Keratinocyte (primary cell): ENCODE measurements around the gene CEP63. TPM values are rescaled to one million over a fixed set of nuclear protein-coding genes. Genes with fewer than 3 reads are reported as not detected.
A peak's percentile ranks its signal among the peaks of the same experiment; 100 is the strongest.

Source experiments
- DNase-seq: peaks from one replicate; pipeline ENCODE4 v3.0.0-alpha.2; 2011; ENCODE audit warnings: low read depth, missing footprints, low spot score
- FAIRE-seq: peaks from 2 replicates; lab custom pipeline; 2011; peaks lifted over from hg19 to GRCh38; lab: Jason Lieb, UNC
- H2AFZ ChIP-seq: 2 replicates; pipeline ENCODE4 v1.6.0; 2012; ENCODE audit warnings: low read length, control low read depth, inconsistent platforms; ENCODE audit not compliant: control insufficient read depth
- H3K27ac ChIP-seq: 2 replicates; pipeline ENCODE4 v1.5.1; 2011; ENCODE audit warnings: low read length; ENCODE audit not compliant: control insufficient read depth, insufficient read depth
- H3K27me3 ChIP-seq: 3 replicates; pipeline ENCODE4 v1.6.0; 2011; ENCODE audit warnings: low read length; ENCODE audit not compliant: control insufficient read depth, insufficient read depth; ENCODE audit errors: extremely low read depth
- H3K36me3 ChIP-seq, 2 experiments: 2 replicates in 1 of 2; 3 replicates in 1 of 2; pipeline ENCODE4 v1.5.1; 2011; ENCODE audit warnings: low read length in 2 of 2, mild to moderate bottlenecking in 1 of 2; ENCODE audit not compliant: control insufficient read depth in 2 of 2, insufficient read depth in 2 of 2; ENCODE audit errors: extremely low read depth in 1 of 2
- H3K4me1 ChIP-seq: 3 replicates; pipeline ENCODE4 v1.5.1; 2011; ENCODE audit warnings: low read length; ENCODE audit not compliant: control insufficient read depth, insufficient read depth; ENCODE audit errors: extremely low read depth
- H3K4me2 ChIP-seq: 3 replicates; pipeline ENCODE4 v1.6.0; 2011; ENCODE audit warnings: low read depth, low read length; ENCODE audit not compliant: control insufficient read depth, insufficient read depth; ENCODE audit errors: extremely low read depth
- H3K4me3 ChIP-seq, 3 experiments: fragments of 200-600 bp in 1 of 3; sonication (generic) in 1 of 3; 2 replicates in 2 of 3; 3 replicates in 1 of 3; pipeline ENCODE4 v1.5.1; 2011 to 2016; ENCODE audit warnings: low read length in 3 of 3, mild to moderate bottlenecking in 3 of 3, control low read depth in 2 of 3, inconsistent platforms in 1 of 3, low read depth in 1 of 3, mixed read lengths in 1 of 3, mixed run types in 1 of 3, moderate library complexity in 1 of 3; ENCODE audit not compliant: control insufficient read depth in 2 of 3, insufficient read depth in 2 of 3; ENCODE audit errors: extremely low read depth in 1 of 3
- H3K79me2 ChIP-seq: 2 replicates; pipeline ENCODE4 v1.6.0; 2012; ENCODE audit warnings: low read length; ENCODE audit not compliant: control insufficient read depth, insufficient read depth
- H3K9ac ChIP-seq: 3 replicates; pipeline ENCODE4 v1.6.0; 2011; ENCODE audit warnings: low read length; ENCODE audit not compliant: control insufficient read depth, insufficient read depth; ENCODE audit errors: extremely low read depth
- H3K9me1 ChIP-seq: 3 replicates; pipeline ENCODE4 v1.6.0; 2011; ENCODE audit warnings: low read length; ENCODE audit not compliant: control insufficient read depth, insufficient read depth; ENCODE audit errors: extremely low read depth
- H3K9me3 ChIP-seq: 2 replicates; pipeline ENCODE4 v1.5.1; 2012; ENCODE audit warnings: low read depth, low read length; ENCODE audit not compliant: control insufficient read depth
- H4K20me1 ChIP-seq: 3 replicates; pipeline ENCODE4 v1.6.0; 2011; ENCODE audit warnings: low read length; ENCODE audit not compliant: control insufficient read depth, insufficient read depth; ENCODE audit errors: extremely low read depth
- CTCF ChIP-seq, 3 experiments: IDR thresholded peaks in 1 of 3; conservative IDR thresholded peaks in 1 of 3; optimal IDR thresholded peaks in 1 of 3; 2 replicates in 2 of 3; 3 replicates in 1 of 3; pipeline versions ENCODE3 to v1.5.1; 2011; ENCODE audit warnings: low read length in 3 of 3, mild to moderate bottlenecking in 3 of 3, moderate library complexity in 2 of 3, control low read depth in 1 of 3, inconsistent platforms in 1 of 3; ENCODE audit not compliant: insufficient read depth in 2 of 3; ENCODE audit errors: extremely low read depth in 1 of 3
- EZH2 ChIP-seq: IDR thresholded peaks from one replicate; pipeline ENCODE4 v1.6.1; 2012; ENCODE audit warnings: inconsistent platforms, mild to moderate bottlenecking, low read length, moderate library complexity
- dilution Hi-C: fragments of 300-500 bp; cut with MboI; formaldehyde crosslinking; loops from one replicate; pipeline ENCODE4 v1.7.0; 2020; ENCODE audit warnings: low sequenced_read_pairs; ENCODE audit not compliant: extremely low pct_ligation_motif_present
- polyA plus RNA-seq, 5 experiments: library from polyadenylated mRNA; depleted of rRNA in 3 of 5; stranded (reverse) in 3 of 5; stranded (forward) in 1 of 5; unstranded in 1 of 5; fragments of >200 nt; gene quantifications; 1 replicate in 1 of 5; 2 replicates in 3 of 5; 3 replicates in 1 of 5; pipeline versions ENCODE4 v1.2.1 to v1.2.3, GENCODE V29; 2011 to 2012; ENCODE audit warnings: missing spikeins in 2 of 5, low read depth in 1 of 5, low replicate concordance in 1 of 5

Gene CEP63
- polyA plus RNA-seq, 1 donor (not counting 4 experiments of a cell fraction or from before 2014, with no cell fraction given), result 10.1 TPM

- no peaks in the 10 kb centered on the region for H3K79me2 ChIP-seq
- peak; percentile 52 for FAIRE-seq
- H2AFZ ChIP-seq, result no peak overlapping the region
- no peak overlapping the region for H3K27ac ChIP-seq
- no peaks in the 10 kb centered on the region for H3K9me3 ChIP-seq
- no peaks in the 10 kb centered on the region for H3K36me3 ChIP-seq
- H3K4me2 ChIP-seq, result peak overlapping the region; percentile 34
- dilution Hi-C loops, result no loop called here
- DNase-seq, result no peak
- H4K20me1 ChIP-seq, result no peaks in the 10 kb centered on the region
- H3K9me1 ChIP-seq, result no peaks in the 10 kb centered on the region
- no peak overlapping the region for H3K9ac ChIP-seq
- H3K27me3 ChIP-seq, result no peaks in the 10 kb centered on the region
- TF ChIP-seq CTCF (optimal IDR thresholded peaks at IDR 0.05 in 1 of 3, IDR thresholded peaks at IDR 0.05 in 1 of 3, conservative IDR thresholded peaks at IDR 0.05 in 1 of 3; ENCODE audit: extremely low read depth in 1 of 3, insufficient read depth in 2 of 3, low read length in 3 of 3) (no peak), EZH2 (no peak)
- peaks cover 18% of the 10 kb centered on the region for H3K4me1 ChIP-seq
- H3K4me3 ChIP-seq, result no peak overlapping the region
Measured at GRCh38 chr3:134446800-134447199, 39.1 kb upstream of the CEP63 start.

DNA sequence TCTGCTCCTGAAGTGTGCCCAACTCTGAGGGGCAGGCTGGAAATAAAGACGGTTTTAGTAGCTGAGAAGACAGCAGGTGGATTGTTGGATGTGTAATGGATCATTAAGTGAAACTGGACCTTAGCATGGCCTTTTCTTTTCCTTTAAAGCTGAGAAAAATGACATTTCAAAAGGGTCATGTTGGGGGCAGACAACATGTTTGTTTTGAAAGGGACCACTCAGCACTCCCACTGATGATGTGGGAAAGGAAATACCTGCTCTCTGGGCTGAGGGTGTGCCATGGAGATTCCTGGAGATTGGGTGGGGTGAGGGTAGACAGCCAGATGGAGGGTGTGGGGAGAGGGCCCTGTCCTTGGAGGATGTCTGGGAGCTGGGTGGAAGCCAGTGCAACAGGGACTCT, 38.5 kb upstream of the CEP63 start:
- no peak for DNase-seq
- peaks cover 15% of the 10 kb centered on the region for H3K4me1 ChIP-seq
- no peak for TF ChIP-seq CTCF (optimal IDR thresholded peaks at IDR 0.05 in 1 of 3, IDR thresholded peaks at IDR 0.05 in 1 of 3, conservative IDR thresholded peaks at IDR 0.05 in 1 of 3; ENCODE audit: extremely low read depth in 1 of 3, insufficient read depth in 2 of 3, low read length in 3 of 3)
- no peak overlapping the region for H3K27ac ChIP-seq
- dilution Hi-C loops, result no loop called here
- no peaks in the 10 kb centered on the region for H3K27me3 ChIP-seq
- no peak overlapping the region for H3K4me2 ChIP-seq
- no peak overlapping the region for H3K9ac ChIP-seq
- no peak for FAIRE-seq
- no peak overlapping the region for H3K4me3 ChIP-seq
- H3K9me1 ChIP-seq, result no peaks in the 10 kb centered on the region
- H3K9me3 ChIP-seq, result no peaks in the 10 kb centered on the region
- no peak overlapping the region for H2AFZ ChIP-seq
- H3K79me2 ChIP-seq, result no peaks in the 10 kb centered on the region
- H4K20me1 ChIP-seq, result no peaks in the 10 kb centered on the region
- no peaks in the 10 kb centered on the region for H3K36me3 ChIP-seq
